Endometrium (tissue), 2 donors: ENCODE results near the gene CCDC3.

Experiments
- FAIRE-seq: peaks from 2 replicates; lab custom pipeline; 2012; peaks lifted over from hg19 to GRCh38; lab: Jason Lieb, UNC
- donor health status: control.
- donor health status: control.

Gene CCDC3

GRCh38 chr10:12961416-12962205, 39.9 kb downstream of the CCDC3 start:
- FAIRE-seq, result no peak

- FAIRE-seq, result no peak
Measured at GRCh38 chr10:12960941-12961340, 40.6 kb downstream of the CCDC3 start.

DNA sequence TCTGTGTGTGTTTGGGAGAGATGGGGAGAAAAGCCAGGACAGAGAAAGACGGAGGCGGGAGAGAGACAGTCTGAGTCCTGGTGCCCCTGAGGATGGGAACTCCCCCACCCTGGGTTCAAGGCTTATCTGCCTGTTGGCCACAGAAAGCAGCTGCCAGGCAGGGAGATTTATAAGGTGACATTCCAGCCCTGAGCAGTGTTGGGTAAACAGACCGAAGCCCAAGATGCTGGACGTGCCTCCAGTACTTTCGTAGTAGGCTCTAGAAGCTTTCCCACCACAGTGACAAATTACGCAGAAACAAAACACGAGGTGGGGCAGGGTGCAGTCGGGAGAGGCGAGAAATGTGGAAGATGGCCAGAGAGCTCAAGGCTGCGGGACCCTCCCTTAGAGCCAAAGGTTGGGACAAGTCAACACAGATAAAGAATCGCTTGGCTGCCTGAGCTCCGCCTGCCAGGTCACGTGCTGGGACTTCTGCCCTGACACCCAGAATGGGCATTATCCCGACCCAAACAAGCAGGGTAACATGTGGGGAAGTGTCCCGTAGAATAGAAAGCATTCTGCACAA, 41.1 kb downstream of the CCDC3 start:
- FAIRE-seq, result no peak

- FAIRE-seq, result no peak
Measured at GRCh38 chr10:12958546-12959110, 42.9 kb downstream of the CCDC3 start.

DNA sequence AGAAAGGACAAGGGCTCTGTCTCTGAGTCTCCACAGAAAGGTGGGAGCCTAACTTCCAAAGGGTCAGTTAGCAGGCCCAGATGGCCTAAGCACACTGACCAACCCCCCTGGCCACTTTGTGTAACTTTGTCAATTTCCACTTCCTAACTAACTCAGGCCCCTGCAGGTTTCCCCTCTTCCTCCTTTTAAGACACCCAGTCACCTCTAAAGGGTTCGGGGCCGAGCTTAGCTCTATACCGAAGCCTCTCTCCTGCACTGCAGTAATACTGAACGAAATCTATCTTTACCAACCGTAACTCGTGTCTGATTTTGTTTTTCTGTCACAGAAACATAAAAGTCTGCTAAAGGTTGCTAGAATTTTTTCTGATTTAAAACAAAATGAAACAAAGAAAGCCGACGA, 44.4 kb downstream of the CCDC3 start:
- FAIRE-seq, result no peak

- FAIRE-seq, result no peak
Measured at GRCh38 chr10:12954866-12955265, 46.6 kb downstream of the CCDC3 start.

DNA sequence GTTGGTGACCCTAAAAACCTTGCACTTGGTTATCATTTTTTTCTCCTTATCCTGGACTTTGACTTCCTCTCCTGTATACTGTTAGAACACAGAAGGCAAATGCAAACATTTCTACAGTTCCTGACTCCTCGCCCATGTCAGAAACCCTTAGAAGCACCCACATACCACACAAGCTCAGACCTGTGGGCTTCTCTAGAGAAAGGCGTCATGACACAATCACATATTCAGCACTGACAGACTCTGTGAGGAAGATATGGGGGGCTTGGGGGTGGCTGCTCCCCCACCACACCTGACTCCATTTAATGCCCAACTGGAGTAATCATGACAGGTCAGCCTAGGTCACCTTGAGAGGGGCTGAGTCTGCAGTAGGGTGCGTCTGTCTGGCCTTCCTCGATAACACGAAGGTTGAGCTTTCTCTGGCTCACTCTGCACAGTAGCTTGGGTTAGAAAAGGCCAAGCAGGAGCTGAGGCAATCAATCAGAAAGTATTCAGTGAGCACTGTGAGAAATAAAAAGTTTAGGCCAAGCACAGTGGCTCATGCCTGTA, 50.9 kb downstream of the CCDC3 start:
- FAIRE-seq, result no peak

DNA sequence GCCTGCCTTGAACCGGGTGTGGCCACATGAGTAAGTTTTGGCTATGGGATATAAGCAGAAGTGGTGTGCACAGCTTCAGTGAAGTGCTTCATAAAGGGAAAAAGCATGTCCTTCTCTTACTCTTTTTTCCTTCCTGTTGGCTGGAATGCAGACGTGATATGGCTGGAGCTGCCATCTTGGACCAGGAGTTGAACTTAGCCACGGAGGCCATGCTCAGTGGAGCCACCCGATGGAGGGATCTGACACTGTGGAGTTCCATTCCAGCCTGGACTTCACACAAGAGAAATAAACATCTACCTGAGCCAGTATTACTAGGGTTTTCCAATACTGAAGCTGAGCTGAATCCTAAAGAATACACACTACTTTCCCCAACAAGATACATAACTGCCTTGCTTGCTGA, 52.3 kb downstream of the CCDC3 start:
- no peak for FAIRE-seq

- no peak for FAIRE-seq
Measured at GRCh38 chr10:12947741-12948140, 53.8 kb downstream of the CCDC3 start.

- no peak for FAIRE-seq
Measured at GRCh38 chr10:12946372-12946771, 55.1 kb downstream of the CCDC3 start.

- no peak for FAIRE-seq
Measured at GRCh38 chr10:12945690-12946359, 55.7 kb downstream of the CCDC3 start.

DNA sequence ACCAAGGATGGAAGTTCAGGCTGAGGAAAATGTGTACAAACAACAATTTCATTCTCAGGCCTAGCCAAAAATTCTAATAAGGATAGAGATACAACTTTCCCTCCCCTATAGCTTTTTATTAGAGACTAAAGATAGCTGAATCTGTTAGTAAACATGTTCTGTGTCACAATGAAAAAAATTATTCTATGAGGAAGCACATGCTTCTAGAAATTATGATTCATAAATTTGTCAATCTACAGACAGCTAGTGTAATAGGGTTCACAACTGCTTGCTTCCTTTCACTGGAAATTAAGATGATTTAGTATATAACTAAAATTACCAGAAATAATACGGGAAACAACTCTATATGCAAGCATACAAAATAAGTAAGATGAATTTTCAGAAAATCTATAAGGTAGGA, 56.6 kb downstream of the CCDC3 start:
- no peak for FAIRE-seq

GRCh38 chr10:12943425-12943824, 58.1 kb downstream of the CCDC3 start:
- FAIRE-seq, result no peak

DNA sequence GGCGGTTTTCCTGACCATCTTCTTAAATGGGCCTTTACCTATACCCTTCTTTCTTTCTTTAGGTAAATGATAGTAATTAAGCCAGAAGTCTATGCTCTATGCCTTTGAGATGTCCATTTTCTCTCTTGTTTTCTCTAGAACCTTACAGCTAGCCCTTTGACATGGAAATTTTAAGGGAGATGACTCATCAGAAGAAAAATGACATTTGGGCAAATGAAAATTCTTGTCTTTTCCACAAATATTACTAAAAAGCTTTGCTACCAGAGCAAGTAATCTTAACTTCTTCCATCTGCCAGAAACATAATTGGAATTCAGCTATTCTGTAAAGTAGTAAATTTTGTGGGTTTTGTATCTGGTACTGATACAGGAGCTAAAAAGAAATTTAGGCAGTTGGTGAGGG, 59.5 kb downstream of the CCDC3 start:
- FAIRE-seq, result no peak

- no peak for FAIRE-seq
Measured at GRCh38 chr10:12940791-12941190, 60.7 kb downstream of the CCDC3 start.

- FAIRE-seq, result no peak
Measured at GRCh38 chr10:12938271-12938670, 63.2 kb downstream of the CCDC3 start.

GRCh38 chr10:12937527-12937926, 64.0 kb downstream of the CCDC3 start:
- no peak for FAIRE-seq

DNA sequence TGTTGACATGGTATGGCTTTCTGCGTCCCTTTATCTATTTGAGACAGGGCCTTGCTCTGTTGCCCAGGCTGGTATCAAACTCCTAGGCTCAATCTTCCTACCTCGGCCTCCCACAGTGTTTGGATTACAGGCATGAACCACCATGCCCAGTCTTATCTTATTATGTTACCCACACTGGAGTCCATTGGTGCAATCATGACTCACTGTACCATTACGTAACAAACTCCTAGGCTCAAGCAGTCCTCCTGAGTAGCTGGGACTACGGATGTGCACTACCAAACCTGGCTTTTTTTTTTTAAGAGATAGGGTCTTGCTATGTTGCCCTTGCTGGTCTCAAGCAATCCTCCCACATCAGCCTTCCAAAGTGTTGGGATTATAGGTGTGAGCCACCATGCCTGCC, 66.7 kb downstream of the CCDC3 start:
- no peak for FAIRE-seq

DNA sequence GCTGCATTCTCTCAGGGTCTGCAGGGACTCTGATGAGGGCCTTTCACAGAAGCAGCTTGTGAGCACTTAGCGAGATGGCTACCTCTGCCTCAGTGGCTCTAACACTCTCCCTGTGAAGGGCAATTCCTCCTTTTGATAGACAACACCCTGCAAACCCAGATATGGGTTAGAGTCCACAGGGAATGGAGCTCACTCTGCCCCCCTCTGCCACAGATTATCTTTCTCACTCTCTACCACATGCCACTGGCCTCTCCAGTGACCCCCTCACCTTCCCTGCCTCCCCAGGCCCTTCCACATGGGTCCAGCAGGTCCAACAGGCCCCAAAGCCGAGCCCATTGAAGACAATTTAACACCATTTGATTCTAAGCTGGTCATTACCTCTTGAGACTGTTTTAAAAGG, 72.1 kb downstream of the CCDC3 start:
- FAIRE-seq, result no peak

DNA sequence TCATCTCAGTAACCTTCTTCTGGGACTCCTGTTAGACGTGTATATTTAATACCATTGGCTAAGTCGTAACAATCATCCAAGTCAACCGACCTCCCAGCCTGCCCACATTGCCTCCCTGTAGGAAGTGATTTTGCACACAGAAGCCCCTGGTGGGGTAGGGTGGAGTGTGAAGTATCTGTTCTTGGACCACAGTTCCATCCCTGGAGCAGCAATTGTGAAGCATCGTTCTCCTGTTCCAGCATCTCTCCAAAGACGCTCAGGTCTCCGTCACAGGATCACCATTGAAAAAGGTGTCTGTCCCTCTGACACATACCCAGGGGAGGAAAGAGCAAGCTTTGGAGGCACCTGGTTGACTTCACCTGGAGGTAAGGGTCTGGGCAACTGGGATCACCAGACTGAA, 72.9 kb downstream of the CCDC3 start:
- FAIRE-seq, result no peak

- FAIRE-seq, result no peak
Measured at GRCh38 chr10:12927896-12928295, 73.6 kb downstream of the CCDC3 start.

DNA sequence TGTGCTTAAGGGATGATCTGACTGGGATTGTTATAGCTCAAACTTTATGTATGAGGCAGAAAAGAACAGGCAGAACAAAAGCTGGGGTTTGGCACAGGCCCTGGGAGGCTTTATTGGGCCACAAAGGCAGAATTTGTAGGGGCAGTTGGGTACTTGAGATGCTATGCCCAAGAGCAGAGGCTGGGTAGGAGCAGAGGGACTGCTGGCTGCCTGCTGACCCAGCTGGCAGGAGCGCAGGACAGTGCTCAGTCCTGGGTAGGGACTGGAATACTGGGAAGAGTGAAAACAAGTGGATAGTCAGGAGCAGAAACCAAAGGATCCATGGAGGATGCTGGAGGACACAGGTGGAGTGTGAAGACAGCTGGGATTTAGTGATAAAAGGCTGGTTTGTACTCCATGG, 75.7 kb downstream of the CCDC3 start:
- no peak for FAIRE-seq

GRCh38 chr10:12924911-12925310, 76.6 kb downstream of the CCDC3 start:
- FAIRE-seq, result no peak
